Femur (tissue), 1 donor: ENCODE measurements around the gene ARHGEF25.
"Not testable (repeated sequence)": the region's sequence is repeated elsewhere in the genome, so short reads cannot be mapped to it uniquely, and the experiment has no call there.

Experiments
- DNase-seq: peaks from one replicate; pipeline ENCODE4 v3.0.0-alpha.2; 2017

The ARHGEF25 gene

DNA sequence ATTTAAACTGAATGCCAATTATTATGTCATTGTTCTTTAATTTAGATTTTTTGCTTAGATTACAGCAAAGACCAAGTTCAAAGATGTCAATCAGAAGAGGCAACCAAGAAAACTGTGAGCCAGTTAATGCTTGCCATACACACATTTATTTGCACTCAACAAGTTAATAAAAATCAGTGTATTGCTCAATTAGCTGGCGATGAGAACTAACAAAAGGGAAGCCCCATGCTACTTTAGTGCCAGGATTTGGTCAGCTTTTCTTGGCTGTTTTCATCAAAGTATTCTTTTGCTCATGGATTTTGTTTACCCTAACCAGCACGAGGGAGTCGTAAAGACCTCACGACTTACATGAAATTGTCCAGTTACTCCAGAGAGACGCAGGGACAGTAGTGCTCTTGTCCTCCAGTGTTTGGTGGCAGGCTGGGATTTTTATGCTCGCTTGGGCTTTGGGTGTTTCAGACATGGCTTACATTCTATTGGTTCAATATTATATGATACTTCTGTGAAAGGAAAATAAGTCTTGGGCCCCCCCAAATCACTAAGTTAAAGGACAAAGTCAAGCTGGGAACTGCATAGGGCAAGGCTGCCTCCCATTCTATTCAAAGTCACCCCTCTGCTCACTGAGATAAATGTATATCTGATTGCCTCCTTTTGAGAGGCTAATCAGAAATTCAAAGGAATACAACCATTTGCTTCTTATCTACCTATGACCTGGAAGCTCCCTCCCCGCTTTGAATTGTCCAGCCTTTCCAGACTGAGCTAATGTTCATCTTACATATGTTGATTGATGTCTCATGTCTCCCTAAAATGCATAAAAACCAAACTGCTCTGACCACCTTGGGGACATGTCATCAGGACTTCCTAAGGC is 29.2 kb downstream of the ARHGEF25 start:
- no peak for DNase-seq

DNA sequence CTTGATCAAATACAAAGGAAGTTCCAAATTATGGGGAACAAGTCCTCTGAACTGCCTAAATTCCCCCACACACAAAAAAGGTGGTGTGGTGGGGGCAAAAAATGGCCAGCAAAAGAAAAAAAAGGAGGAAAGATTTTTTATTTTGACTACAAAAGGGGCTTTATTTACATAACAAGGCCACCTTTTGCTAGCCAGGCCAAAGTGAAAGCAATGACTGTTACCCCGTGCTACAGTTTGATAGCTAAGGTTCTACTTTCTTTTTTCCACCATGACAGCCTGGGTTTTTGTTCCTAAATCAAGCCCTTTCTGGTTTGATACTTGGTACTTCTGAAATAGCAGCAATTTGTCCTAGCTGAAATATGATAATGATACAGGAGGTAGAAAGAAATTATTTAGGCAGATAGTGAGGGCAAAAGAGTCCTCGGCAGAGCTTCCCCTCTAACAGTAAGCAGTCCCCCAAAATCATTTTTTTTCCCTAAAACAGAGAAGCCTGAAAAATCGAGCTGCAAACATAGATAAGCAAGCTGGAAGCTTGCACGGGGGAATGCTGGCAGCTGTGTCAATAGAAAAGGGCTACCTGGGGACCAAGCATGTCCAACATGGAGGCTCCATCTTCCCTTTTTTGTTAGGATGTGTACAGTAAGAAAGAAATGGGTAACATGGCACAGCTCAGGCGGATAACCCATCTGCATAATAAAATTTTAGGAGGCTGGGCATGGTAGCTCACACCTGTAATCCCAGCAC is 30.6 kb downstream of the ARHGEF25 start:
- no peak for DNase-seq

DNA sequence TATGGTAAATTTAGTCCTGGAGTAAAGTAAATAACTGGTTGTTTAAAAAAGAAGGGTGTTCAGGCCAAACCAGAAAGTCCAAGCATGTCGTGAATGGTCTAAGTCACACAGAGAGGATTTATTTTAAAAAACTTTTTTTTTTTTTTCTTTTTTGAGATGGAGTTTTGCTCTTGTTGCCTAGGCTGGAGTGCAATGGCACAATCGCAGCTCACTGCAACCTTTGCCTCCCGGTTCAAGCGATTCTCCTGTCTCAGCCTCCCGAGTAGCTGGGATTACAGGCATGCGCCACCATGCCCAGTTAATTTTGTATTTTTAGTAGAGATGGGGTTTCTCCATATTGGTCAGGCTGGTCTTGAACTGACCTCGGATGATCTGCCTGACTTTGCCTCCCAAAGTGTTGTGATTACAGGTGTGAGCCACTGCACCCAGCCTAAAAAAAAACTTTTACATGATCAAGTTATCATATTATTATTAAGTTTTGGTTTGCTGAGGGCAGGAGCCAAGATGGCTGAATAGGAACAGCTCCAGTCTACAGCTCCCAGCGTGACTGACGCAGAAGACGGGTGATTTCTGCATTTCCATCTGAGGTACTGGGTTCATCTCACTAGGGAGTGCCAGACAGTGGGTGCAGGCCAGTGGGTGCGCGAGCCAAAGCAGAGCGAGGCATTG is 34.9 kb downstream of the ARHGEF25 start:
- DNase-seq: not testable (repeated sequence)

DNA sequence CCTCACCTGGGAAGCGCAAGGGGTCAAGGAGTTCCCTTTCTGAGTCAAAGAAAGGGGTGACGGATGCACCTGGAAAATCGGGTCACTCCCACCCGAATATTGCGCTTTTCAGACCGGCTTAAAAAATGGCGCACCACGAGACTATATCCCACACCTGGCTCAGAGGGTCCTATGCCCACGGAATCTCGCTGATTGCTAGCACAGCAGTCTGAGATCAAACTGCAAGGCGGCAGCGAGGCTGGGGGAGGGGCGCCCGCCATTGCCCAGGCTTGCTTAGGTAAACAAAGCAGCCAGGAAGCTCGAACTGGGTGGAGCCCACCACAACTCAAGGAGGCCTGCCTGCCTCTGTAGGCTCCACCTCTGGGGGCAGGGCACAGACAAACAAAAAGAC is 35.4 kb downstream of the ARHGEF25 start:
- DNase-seq: not testable (repeated sequence)

DNA sequence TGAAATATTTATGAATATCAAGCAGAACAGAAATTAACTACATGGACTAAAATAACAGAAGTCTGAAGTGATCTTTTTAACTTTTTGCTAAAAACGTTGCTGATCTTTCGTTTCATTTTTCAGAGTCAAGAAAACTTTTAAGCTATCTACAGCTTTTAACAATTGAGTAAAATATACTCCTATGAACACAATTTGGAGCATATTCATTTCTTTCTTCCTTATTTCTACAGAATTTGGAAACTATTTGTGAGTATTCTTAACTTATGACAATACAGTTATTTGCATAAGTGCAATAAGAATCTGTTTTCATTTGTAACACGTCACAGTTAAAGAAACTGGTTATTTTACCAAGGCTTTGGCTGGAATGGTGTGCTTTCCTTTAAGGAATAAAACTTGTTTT is 42.8 kb downstream of the ARHGEF25 start:
- no peak for DNase-seq

DNA sequence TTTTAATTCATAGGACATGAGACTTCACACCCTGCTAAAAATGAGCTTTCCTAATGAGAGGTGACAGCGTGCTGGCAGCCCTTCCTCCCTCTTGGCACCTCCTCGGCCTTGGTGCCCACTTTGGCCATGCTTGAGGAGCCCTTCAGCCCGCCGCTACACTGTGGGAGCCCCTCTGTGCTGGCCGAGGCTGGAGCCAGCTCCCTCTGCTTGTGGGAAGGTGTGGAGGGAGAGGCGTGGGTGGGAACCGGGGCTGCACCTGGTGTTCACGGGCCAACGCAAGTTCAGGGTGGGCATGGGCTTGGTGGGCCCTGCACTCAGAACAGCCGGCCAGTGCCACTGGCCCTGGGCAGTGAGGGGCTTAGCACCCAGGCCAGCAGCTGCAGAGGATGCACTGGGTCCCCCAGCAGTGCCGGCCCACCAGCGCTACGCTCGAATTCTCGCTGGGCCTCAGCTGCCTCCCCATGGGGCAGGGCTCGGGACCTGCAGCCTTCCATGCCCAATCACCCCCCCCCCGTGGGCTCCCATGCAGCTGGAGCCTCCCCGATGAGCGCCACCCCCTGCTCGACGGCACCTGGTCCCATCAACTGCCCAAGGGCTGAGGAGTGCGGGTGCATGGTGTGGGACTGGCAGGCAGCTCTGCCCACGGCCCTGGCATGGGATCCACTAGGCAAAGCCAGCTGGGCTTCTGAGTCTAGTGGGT is 44.5 kb downstream of the ARHGEF25 start:
- no peak for DNase-seq

DNA sequence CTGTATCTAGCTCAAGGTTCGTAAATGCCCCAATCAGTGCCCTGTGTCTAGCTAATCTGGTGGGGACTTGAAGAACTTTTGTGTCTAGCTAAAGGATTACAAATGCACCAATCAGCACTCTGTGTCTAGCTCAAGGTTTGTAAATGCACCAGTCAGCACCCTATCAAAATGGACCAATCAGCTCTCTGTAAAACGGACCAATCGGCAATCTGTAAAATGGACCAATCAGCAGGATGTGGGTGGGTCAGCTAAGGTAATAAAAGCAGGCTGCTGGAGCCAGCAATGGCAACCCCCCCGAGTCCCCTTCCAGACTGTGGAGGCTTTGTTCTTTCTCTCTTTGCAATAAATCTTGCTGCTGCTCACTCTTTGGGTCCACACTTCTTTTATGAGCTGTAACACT is 45.2 kb downstream of the ARHGEF25 start:
- DNase-seq: not testable (repeated sequence)

DNA sequence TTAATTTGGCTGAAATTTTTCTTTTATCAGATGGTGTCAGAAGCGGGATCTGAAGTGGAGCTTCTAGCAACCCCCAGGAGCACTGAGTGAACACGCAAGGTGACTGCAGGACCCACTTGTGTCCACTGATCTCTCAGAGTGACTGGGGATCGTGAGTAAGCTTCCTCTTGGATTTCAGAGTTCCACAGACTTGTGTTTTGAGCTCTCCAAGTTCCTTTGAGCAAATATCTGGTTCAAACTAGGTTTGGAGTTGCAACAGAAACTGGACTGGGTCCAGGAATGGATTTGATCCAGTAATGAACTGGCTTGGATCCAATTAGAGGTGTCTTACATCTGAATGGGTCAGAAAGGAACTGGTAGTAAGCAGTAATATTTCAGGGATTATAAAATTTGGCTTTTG is 46.5 kb downstream of the ARHGEF25 start:
- DNase-seq: no peak

DNA sequence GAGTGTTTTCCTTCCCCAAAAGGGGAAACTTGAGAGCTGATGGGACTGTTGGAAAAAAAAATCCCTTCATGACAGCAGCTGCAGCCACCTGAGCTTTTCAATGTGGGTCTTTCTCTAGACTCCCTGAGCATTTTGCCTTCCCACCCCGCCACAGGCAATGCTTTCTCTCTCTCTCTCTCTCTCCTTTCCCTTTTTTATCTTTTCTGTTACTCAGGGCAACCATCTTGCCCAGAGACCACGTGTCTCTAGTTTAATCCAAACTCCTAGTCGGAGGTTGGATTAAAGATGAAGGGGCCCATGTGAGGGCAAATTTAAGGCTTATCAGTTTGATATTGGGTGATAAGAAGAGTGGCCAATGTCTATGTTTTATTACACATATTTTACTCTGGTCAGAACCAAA is 47.7 kb downstream of the ARHGEF25 start:
- no peak for DNase-seq

DNA sequence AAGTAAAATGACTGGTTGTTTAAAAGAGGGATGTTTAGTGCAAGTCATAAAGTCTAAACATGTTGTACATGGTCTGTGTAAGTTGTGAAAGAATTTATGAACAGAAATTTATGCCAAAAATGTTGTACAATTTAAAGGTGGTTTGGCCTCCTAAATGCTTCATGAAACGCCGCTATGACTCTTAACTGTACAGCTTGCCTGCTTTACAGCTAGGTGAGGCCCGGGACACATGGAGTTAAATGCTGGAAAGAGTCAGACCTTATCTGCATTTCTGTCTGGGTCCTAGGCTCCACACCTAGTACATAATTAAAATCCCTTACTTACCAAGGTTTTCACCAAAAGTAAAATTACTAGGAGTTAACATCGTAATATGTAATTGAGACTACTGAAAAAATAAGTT is 50.1 kb downstream of the ARHGEF25 start:
- DNase-seq: no peak

DNA sequence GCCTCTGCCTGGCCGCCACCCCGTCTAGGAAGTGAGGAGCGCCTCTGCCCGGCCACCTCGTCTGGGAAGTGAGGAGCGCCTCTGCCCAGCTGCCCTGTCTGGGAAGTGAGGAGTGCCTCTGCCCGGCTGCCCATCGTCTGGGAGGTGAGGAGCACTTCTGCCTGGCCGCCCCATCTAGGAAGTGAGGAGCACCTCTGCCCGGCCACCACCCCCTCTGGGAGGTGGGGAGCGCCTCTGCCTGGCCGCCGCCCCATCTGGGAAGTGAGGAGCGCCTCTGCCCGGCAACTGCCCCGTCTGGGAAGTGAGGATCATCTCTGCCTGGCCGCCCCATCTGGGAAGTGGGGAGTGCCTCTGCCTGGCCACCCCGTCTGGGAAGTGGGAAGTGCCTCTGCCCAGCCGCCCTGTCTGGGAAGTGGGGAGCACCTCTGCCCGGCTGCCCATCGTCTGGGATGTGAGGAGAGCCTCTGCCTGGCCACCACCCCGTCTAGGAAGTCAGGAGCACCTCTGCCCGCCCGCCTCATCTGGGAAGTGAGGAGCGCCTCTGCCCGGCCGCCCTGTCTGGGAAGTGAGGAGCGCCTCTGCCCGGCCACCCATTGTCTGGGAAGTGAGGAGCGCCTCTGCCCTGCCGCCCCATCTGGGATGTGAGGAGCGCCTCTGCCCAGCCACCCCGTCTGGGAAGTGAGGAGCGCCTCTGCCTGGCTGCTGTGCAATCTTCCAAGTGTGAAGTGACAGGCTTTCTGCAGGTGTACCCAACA is 54.0 kb downstream of the ARHGEF25 start:
- DNase-seq: not testable (repeated sequence)
